Suprapubic skin (tissue), 4 donors: ENCODE data around the gene COL15A1. TPM values are rescaled to one million over a fixed set of nuclear protein-coding genes. Genes with fewer than 3 reads are reported as not detected.

ENCODE experiments used
- DNase-seq, 2 donors: peaks; one replicate each; pipeline ENCODE4 v3.0.0-alpha.2; 2019; ENCODE audit warnings: low spot score in 2 of 2
- H3K27ac ChIP-seq: fragments of 200-600 bp; sonication (generic); one replicate; pipeline ENCODE4 v1.5.1; 2019
- H3K27me3 ChIP-seq: fragments of 200-600 bp; sonication (generic); one replicate; pipeline ENCODE4 v1.5.1; 2019
- H3K36me3 ChIP-seq: fragments of 200-600 bp; sonication (generic); one replicate; pipeline ENCODE4 v1.5.1; 2019
- H3K4me1 ChIP-seq: fragments of 200-600 bp; sonication (generic); one replicate; pipeline ENCODE4 v1.5.1; 2019
- H3K4me3 ChIP-seq: fragments of 200-600 bp; sonication (generic); one replicate; pipeline ENCODE4 v1.5.1; 2019; ENCODE audit warnings: mild to moderate bottlenecking
- H3K9me3 ChIP-seq: fragments of 200-600 bp; sonication (generic); one replicate; pipeline ENCODE4 v1.5.1; 2019
- EP300 ChIP-seq: sonication (generic); formaldehyde crosslinking; IDR thresholded peaks from one replicate; pipeline ENCODE4 v1.6.1; 2017; ENCODE audit warnings: antibody characterized with exemption
- POLR2A ChIP-seq, 2 donors: fragments of 450-650 bp; IDR thresholded peaks; one replicate each; pipeline ENCODE4 v1.6.1; 2017; ENCODE audit warnings: antibody characterized with exemption in 2 of 2, mild to moderate bottlenecking in 2 of 2, moderate library complexity in 2 of 2
- POLR2AphosphoS5 ChIP-seq, 3 donors: sonication (generic); formaldehyde crosslinking; IDR thresholded peaks; one replicate each; pipeline ENCODE4 v1.6.1; 2017; ENCODE audit warnings: antibody characterized with exemption in 3 of 3
- WGBS: methylation state at CpG from one replicate; pipeline ENCODE4 v1.1.5; 2018; 5-methylcytosine and 5-hydroxymethylcytosine counted together
- total RNA-seq, 4 donors: library from RNA; depleted of rRNA; stranded (reverse); fragments of >200 nt; gene quantifications; one replicate each; pipeline ENCODE4 v1.1.0, GENCODE V29; 2016
- TF ChIP-seq, protein P1 (sequence below), 2 donors: fragments of 200-600 bp in 1 of 2; fragments of 450-650 bp in 1 of 2; sonication (generic) in 1 of 2; IDR thresholded peaks; one replicate each; pipeline ENCODE4 v1.5.1; 2016 to 2019; ENCODE audit warnings: antibody characterized with exemption in 2 of 2, mild to moderate bottlenecking in 1 of 2, moderate library complexity in 1 of 2

COL15A1 gene
- total RNA-seq, 4 donors from 2014 or later: 8.0 to 15.0 (median 9.3) TPM

DNA sequence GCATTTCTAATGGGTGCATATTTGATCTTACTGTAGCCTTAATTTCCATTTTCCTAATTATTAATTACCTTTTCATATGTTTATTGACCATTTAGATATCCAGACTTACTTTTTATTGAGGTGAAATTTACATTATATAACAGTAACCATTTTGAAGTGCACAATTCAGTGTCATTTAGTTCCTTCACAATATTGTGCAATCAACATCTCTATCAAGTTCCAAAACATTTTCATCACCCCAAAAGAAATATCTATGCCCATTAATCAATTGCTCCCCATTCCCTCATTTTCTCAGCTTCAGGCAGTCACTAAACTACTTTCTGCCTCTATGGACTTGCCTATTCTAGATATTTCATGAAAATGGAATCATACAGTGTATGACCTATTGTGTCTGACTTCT is 5.9 kb downstream of the COL15A1 start:
- no peaks in the 10 kb centered on the region for H3K36me3 ChIP-seq
- H3K4me1 ChIP-seq: peaks cover under 1% of the 10 kb centered on the region
- TF ChIP-seq POLR2A (IDR thresholded peaks at IDR 0.05) (no peak), EP300 (no peak), POLR2AphosphoS5 (IDR thresholded peaks at IDR 0.05) (no peak)
- TF ChIP-seq, protein P1, sequence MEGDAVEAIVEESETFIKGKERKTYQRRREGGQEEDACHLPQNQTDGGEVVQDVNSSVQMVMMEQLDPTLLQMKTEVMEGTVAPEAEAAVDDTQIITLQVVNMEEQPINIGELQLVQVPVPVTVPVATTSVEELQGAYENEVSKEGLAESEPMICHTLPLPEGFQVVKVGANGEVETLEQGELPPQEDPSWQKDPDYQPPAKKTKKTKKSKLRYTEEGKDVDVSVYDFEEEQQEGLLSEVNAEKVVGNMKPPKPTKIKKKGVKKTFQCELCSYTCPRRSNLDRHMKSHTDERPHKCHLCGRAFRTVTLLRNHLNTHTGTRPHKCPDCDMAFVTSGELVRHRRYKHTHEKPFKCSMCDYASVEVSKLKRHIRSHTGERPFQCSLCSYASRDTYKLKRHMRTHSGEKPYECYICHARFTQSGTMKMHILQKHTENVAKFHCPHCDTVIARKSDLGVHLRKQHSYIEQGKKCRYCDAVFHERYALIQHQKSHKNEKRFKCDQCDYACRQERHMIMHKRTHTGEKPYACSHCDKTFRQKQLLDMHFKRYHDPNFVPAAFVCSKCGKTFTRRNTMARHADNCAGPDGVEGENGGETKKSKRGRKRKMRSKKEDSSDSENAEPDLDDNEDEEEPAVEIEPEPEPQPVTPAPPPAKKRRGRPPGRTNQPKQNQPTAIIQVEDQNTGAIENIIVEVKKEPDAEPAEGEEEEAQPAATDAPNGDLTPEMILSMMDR (IDR thresholded peaks at IDR 0.05): no peak
- H3K27me3 ChIP-seq: peaks cover 20% of the 10 kb centered on the region
- no peak overlapping the region for H3K4me3 ChIP-seq
- no peaks in the 10 kb centered on the region for H3K9me3 ChIP-seq
- DNase-seq: no peak
- H3K27ac ChIP-seq: no peak overlapping the region

GRCh38 chr9:98950262-98950661 is 6.6 kb downstream of the COL15A1 start:
- Histone ChIP-seq H3K27me3 (peaks cover 13% of the 10 kb centered on the region), H3K9me3 (no peaks in the 10 kb centered on the region), H3K4me1 (no peaks in the 10 kb centered on the region), H3K36me3 (no peaks in the 10 kb centered on the region), H3K4me3 (no peak overlapping the region), H3K27ac (no peak overlapping the region)
- 90% methylated on average over 1 of the region's 1 CpG for WGBS
- no peak for DNase-seq
- TF ChIP-seq, protein P1 (IDR thresholded peaks at IDR 0.05): no peak

- H3K4me1 ChIP-seq: no peaks in the 10 kb centered on the region
Observed at GRCh38 chr9:98951967-98952366, 8.3 kb downstream of the COL15A1 start.

DNA sequence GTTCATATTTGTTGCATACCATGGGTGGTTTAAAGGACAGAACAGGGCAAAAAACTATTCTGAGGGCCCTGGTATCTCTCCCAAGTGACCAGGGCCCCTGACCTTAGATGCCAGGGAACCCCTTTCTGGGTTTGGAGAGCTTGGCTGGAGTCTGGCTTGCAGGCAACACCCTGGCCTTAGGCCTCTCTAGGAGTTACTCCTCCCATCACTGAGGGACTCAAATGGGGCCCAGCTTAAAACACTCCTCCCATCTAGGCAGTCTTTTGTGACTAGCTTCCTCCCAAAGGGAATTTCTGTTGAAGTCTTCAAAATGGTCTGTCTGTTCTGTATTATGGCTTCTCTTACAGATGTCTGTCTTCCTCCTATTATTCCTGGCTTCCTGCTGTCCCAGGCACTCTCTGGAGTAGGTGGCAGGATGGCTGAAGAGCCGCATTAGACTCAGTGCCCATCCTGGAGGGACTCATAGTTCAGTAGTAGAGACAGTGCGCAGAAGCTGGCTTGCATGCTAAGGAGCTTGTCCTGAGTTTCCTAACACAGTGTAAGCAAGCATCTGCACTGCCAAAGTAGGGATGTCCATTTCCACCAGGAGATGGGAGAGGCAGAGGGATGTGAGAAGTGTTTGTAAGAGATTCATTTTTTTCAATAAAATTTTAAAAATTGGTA is 10.0 kb downstream of the COL15A1 start:
- Histone ChIP-seq H3K36me3 (no peaks in the 10 kb centered on the region), H3K4me3 (no peak overlapping the region), H3K9me3 (no peaks in the 10 kb centered on the region), H3K27me3 (no peaks in the 10 kb centered on the region), H3K27ac (no peak overlapping the region), H3K4me1 (no peaks in the 10 kb centered on the region)
- 85% methylated on average over 2 of the region's 2 CpGs for WGBS
- TF ChIP-seq POLR2A (IDR thresholded peaks at IDR 0.05) (no peak), EP300 (no peak), POLR2AphosphoS5 (IDR thresholded peaks at IDR 0.05) (no peak)
- TF ChIP-seq, protein P1 (IDR thresholded peaks at IDR 0.05): no peak
- DNase-seq: no peak

More at GRCh38 chr9:98951967-98952366, 8.3 kb downstream of the COL15A1 start:
- Histone ChIP-seq H3K27me3 (no peaks in the 10 kb centered on the region), H3K36me3 (no peaks in the 10 kb centered on the region), H3K9me3 (no peaks in the 10 kb centered on the region), H3K4me3 (no peak overlapping the region), H3K27ac (no peak overlapping the region)
- WGBS: 70% methylated on average over 1 of the region's 1 CpG
- DNase-seq: peak in 1 of 2 donors; percentile 4
- TF ChIP-seq, protein P1 (IDR thresholded peaks at IDR 0.05): no peak
- no peak for TF ChIP-seq EP300

DNA sequence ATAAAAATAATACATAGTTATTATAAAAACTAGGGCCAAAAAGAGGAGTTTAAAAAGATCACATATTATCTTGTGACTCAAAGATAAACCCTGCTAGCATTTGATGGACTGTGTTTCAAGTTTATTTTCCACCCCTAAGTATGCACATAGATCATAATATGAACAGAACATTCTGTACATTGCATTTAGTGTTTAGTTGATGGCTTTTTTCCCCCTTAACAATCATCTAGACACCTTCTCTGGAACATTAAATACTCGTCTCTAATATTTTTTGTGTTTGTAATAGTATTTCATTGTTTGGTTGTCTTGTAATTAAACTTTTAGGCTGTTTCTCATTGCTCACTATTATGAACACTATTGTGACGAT is 10.5 kb downstream of the COL15A1 start:
- Histone ChIP-seq H3K4me1 (no peaks in the 10 kb centered on the region), H3K4me3 (no peak overlapping the region), H3K27me3 (no peaks in the 10 kb centered on the region), H3K36me3 (no peaks in the 10 kb centered on the region), H3K27ac (no peak overlapping the region), H3K9me3 (no peaks in the 10 kb centered on the region)
- TF ChIP-seq EP300 (peak; percentile 85), POLR2A (IDR thresholded peaks at IDR 0.05) (no peak)
- no peak for DNase-seq
- 83% methylated on average over 2 of the region's 2 CpGs for WGBS

DNA sequence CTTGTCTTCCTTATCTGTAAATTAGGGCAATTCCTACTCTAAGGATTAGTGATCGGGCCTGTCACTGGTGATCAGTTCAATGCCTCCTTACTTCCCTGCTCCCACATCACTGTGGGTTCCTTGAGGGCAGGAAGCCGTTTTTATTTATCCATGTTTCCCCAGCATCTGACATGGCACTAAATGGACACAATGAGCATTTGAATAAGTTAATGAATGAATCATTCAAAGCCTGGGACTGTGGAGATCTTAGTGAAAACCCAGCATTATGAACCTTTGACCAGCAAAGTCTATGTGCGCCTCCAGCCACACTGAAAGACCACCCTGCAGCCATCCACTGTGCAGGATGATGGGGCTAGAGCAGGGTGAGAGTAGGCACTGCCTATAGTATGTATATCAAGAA is 11.6 kb downstream of the COL15A1 start:
- no peaks in the 10 kb centered on the region for H3K36me3 ChIP-seq
- no peak overlapping the region for H3K4me3 ChIP-seq
- H3K27ac ChIP-seq: no peak overlapping the region
- peaks cover 4% of the 10 kb centered on the region for H3K4me1 ChIP-seq
- no peak for DNase-seq
- no peaks in the 10 kb centered on the region for H3K9me3 ChIP-seq
- no peaks in the 10 kb centered on the region for H3K27me3 ChIP-seq
- TF ChIP-seq, protein P1 (IDR thresholded peaks at IDR 0.05): no peak
- TF ChIP-seq POLR2AphosphoS5 (IDR thresholded peaks at IDR 0.05): no peak
- TF ChIP-seq POLR2A (IDR thresholded peaks at IDR 0.05): no peak
- no peak for TF ChIP-seq EP300
- WGBS: 93% methylated on average over 3 of the region's 3 CpGs
